H1 (cell line): Measurements from ENCODE around the gene MYOCD. TPM values are rescaled to one million over a fixed set of nuclear protein-coding genes. Genes with fewer than 3 reads are reported as not detected.

Source experiments
- CTCF ChIA-PET: fragments of 300-600 bp; sonication (Branson Sonifier 250); formaldehyde crosslinking; loops from one replicate; lab custom pipeline; 2021; ENCODE audit not compliant: partially characterized antibody; lab: Charles Lee
- POLR2A ChIA-PET: fragments of 300-600 bp; sonication (Branson Sonifier 250); formaldehyde crosslinking; loops from one replicate; lab custom pipeline; 2021; ENCODE audit warnings: inconsistent platforms; ENCODE audit not compliant: partially characterized antibody; lab: Charles Lee
- DNase-seq, 2 experiments: peaks; one replicate each; pipeline versions ENCODE4 v3.0.0 to v3.0.0-alpha.2; 2010 to 2022; ENCODE audit warnings: low spot score in 2 of 2, low read depth in 1 of 2, mixed read lengths in 1 of 2
- FAIRE-seq: peaks from 2 replicates; lab custom pipeline; 2011; peaks lifted over from hg19 to GRCh38; lab: Jason Lieb, UNC
- H2AFZ ChIP-seq: 2 replicates; pipeline ENCODE4 v1.8.1; 2012; ENCODE audit warnings: low read length, inconsistent platforms
- H2AK5ac ChIP-seq: 2 replicates; pipeline ENCODE4 v1.6.1; 2013; ENCODE audit warnings: low read depth, low read length
- H2BK120ac ChIP-seq: replicated peaks from 2 replicates; pipeline ENCODE3; 2013; ENCODE audit warnings: low read depth, low read length, inconsistent platforms
- H2BK12ac ChIP-seq: 2 replicates; pipeline ENCODE4 v1.6.1; 2013; ENCODE audit warnings: low read depth, low read length
- H2BK15ac ChIP-seq: 2 replicates; pipeline ENCODE4 v1.6.1; 2013; ENCODE audit warnings: low read length
- H2BK20ac ChIP-seq: 2 replicates; pipeline ENCODE4 v1.6.1; 2013; ENCODE audit warnings: low read length
- H2BK5ac ChIP-seq: 2 replicates; pipeline ENCODE4 v1.6.1; 2013; ENCODE audit warnings: low read depth, low read length
- H3K14ac ChIP-seq: 2 replicates; pipeline ENCODE4 v1.6.1; 2013; ENCODE audit warnings: inconsistent platforms; ENCODE audit not compliant: insufficient read length
- H3K18ac ChIP-seq: 2 replicates; pipeline ENCODE4 v1.6.1; 2013; ENCODE audit warnings: low read length; ENCODE audit errors: extremely low read depth
- H3K23ac ChIP-seq: 2 replicates; pipeline ENCODE4 v1.6.1; 2013; ENCODE audit warnings: inconsistent platforms; ENCODE audit not compliant: insufficient read length
- H3K23me2 ChIP-seq: 2 replicates; pipeline ENCODE4 v1.6.1; 2013; ENCODE audit warnings: low read depth, low read length
- H3K27ac ChIP-seq: 2 replicates; pipeline ENCODE4 v1.6.1; 2011; ENCODE audit warnings: low read depth, low read length, inconsistent platforms
- H3K27me3 ChIP-seq, 4 experiments: replicated peaks in 1 of 4; 1 replicate in 1 of 4; 2 replicates in 3 of 4; pipeline versions ENCODE4 v1.6.1 to v1.8.1; 2011 to 2013; ENCODE audit warnings: low read length in 3 of 4, mild to moderate bottlenecking in 3 of 4, inconsistent platforms in 2 of 4, mixed read lengths in 2 of 4, moderate library complexity in 1 of 4; ENCODE audit not compliant: control insufficient read depth in 3 of 4, insufficient read depth in 3 of 4; ENCODE audit errors: extremely low read depth in 1 of 4
- H3K36me3 ChIP-seq, 4 experiments: 2 replicates each; pipeline versions ENCODE4 v1.6.1 to v1.8.1; 2011 to 2013; ENCODE audit warnings: mild to moderate bottlenecking in 4 of 4, low read length in 3 of 4, moderate library complexity in 2 of 4, control low read depth in 1 of 4, inconsistent platforms in 1 of 4; ENCODE audit not compliant: insufficient read depth in 4 of 4, control insufficient read depth in 2 of 4
- H3K4ac ChIP-seq: replicated peaks from 2 replicates; pipeline ENCODE3; 2013; ENCODE audit warnings: low read length, low read depth, mixed read lengths, inconsistent platforms; ENCODE audit not compliant: insufficient read length
- H3K4me1 ChIP-seq, 4 experiments: replicated peaks in 1 of 4; 1 replicate in 1 of 4; 2 replicates in 3 of 4; pipeline versions ENCODE4 v1.6.1 to v1.8.1; 2011 to 2013; ENCODE audit warnings: low read length in 3 of 4, inconsistent platforms in 2 of 4, mixed read lengths in 1 of 4; ENCODE audit not compliant: insufficient read depth in 4 of 4, control insufficient read depth in 3 of 4
- H3K4me2 ChIP-seq, 2 experiments: 2 replicates each; pipeline versions ENCODE4 v1.6.1 to v1.8.1; 2011 to 2013; ENCODE audit warnings: low read depth in 2 of 2, low read length in 2 of 2, control low read depth in 1 of 2, inconsistent platforms in 1 of 2, mild to moderate bottlenecking in 1 of 2; ENCODE audit not compliant: insufficient read depth in 1 of 2
- H3K4me3 ChIP-seq, 4 experiments: fragments of 200-600, 300-600 bp in 1 of 4; sonication (generic), shearing (Covaris generic), sonication (Bioruptor Twin) in 1 of 4; 2 replicates each; pipeline versions ENCODE4 v1.5.1 to v1.8.1; 2011 to 2016; ENCODE audit warnings: low read length in 4 of 4, low read depth in 3 of 4, control low read depth in 2 of 4, inconsistent platforms in 2 of 4, mild to moderate bottlenecking in 2 of 4, mixed read lengths in 1 of 4, moderate library complexity in 1 of 4; ENCODE audit not compliant: insufficient read depth in 2 of 4; ENCODE audit errors: extremely low read depth in 1 of 4
- H3K56ac ChIP-seq: replicated peaks from 2 replicates; pipeline ENCODE3; 2013; ENCODE audit warnings: low read depth, mild to moderate bottlenecking, mixed read lengths, low read length, inconsistent platforms; ENCODE audit not compliant: insufficient read length
- H3K79me1 ChIP-seq: 2 replicates; pipeline ENCODE4 v1.6.1; 2013; ENCODE audit warnings: low read depth, low read length, control low read depth
- H3K79me2 ChIP-seq, 2 experiments: 2 replicates each; pipeline versions ENCODE4 v1.6.1 to v1.8.1; 2012 to 2013; ENCODE audit warnings: low read length in 2 of 2, mild to moderate bottlenecking in 2 of 2, inconsistent platforms in 1 of 2; ENCODE audit not compliant: insufficient read depth in 2 of 2, control insufficient read depth in 1 of 2
- H3K9ac ChIP-seq, 4 experiments: replicated peaks in 1 of 4; 1 replicate in 1 of 4; 2 replicates in 3 of 4; pipeline versions ENCODE4 v1.6.1 to v1.8.1; 2011 to 2013; ENCODE audit warnings: low read depth in 3 of 4, low read length in 3 of 4, control low read depth in 2 of 4, mild to moderate bottlenecking in 2 of 4, moderate library complexity in 2 of 4, inconsistent platforms in 1 of 4; ENCODE audit errors: extremely low read depth in 1 of 4
- H3K9me3 ChIP-seq, 2 experiments: 2 replicates each; pipeline versions ENCODE4 v1.6.1 to v1.8.1; 2012 to 2013; ENCODE audit warnings: mild to moderate bottlenecking in 2 of 2, moderate library complexity in 2 of 2, control low read depth in 1 of 2, inconsistent platforms in 1 of 2, low read depth in 1 of 2, low read length in 1 of 2, mixed read lengths in 1 of 2; ENCODE audit not compliant: insufficient read depth in 2 of 2
- H4K20me1 ChIP-seq, 2 experiments: replicated peaks in 1 of 2; 2 replicates each; pipeline versions ENCODE3 to v1.8.1; 2011 to 2013; ENCODE audit warnings: inconsistent platforms in 2 of 2, low read length in 2 of 2, mild to moderate bottlenecking in 1 of 2; ENCODE audit not compliant: insufficient read depth in 2 of 2, control insufficient read depth in 1 of 2
- H4K5ac ChIP-seq: 2 replicates; pipeline ENCODE4 v1.6.1; 2013; ENCODE audit warnings: low read length, low read depth, mixed read lengths, inconsistent platforms; ENCODE audit not compliant: insufficient read length
- H4K8ac ChIP-seq: 2 replicates; pipeline ENCODE4 v1.8.0; 2013; ENCODE audit warnings: mild to moderate bottlenecking, moderate library complexity, low read length, inconsistent platforms; ENCODE audit not compliant: insufficient read depth; ENCODE audit errors: extremely low read depth
- H4K91ac ChIP-seq: replicated peaks from 2 replicates; pipeline ENCODE3; 2013; ENCODE audit warnings: low read length, mixed read lengths, inconsistent platforms; ENCODE audit not compliant: insufficient read length
- CHD1 ChIP-seq: IDR thresholded peaks from 2 replicates; pipeline ENCODE4 v1.6.1; 2012; ENCODE audit warnings: low read depth, low read length, improper control_type of control experiment
- HDAC2 ChIP-seq, 2 experiments: fragments of 300-600 bp in 1 of 2; sonication (generic) in 1 of 2; IDR thresholded peaks; 2 replicates each; pipeline ENCODE4 v1.6.1; 2011 to 2012; ENCODE audit warnings: low read depth in 2 of 2, low read length in 2 of 2, mild to moderate bottlenecking in 2 of 2, moderate library complexity in 2 of 2, borderline replicate concordance in 1 of 2, inconsistent platforms in 1 of 2
- HDAC6 ChIP-seq: IDR thresholded peaks from one replicate; pipeline ENCODE4 v1.7.1; 2012; ENCODE audit warnings: low read depth, mild to moderate bottlenecking, inconsistent platforms, low read length, moderate library complexity
- KDM1A ChIP-seq: fragments of 200-600, 300-600 bp; sonication (generic); IDR thresholded peaks from 2 replicates; pipeline ENCODE4 v1.7.1; 2016; ENCODE audit warnings: mild to moderate bottlenecking, low read length, borderline replicate concordance
- KDM4A ChIP-seq: IDR thresholded peaks from one replicate; pipeline ENCODE4 v1.7.1; 2012; ENCODE audit warnings: low read depth, mild to moderate bottlenecking, moderate library complexity, low read length, inconsistent platforms; ENCODE audit not compliant: severe bottlenecking
- PHF8 ChIP-seq: fragments of 200-600 bp; sonication (generic); conservative IDR thresholded peaks from 2 replicates; pipeline ENCODE4 v1.7.1; 2012; ENCODE audit warnings: low read depth, mild to moderate bottlenecking, inconsistent platforms, low read length, moderate library complexity
- RAD21 ChIP-seq, 2 experiments: IDR thresholded peaks in 1 of 2; conservative IDR thresholded peaks in 1 of 2; 2 replicates each; pipeline ENCODE4 v1.6.1; 2011; ENCODE audit warnings: low read depth in 2 of 2, low read length in 2 of 2, improper control_type of control experiment in 1 of 2, inconsistent platforms in 1 of 2, mild to moderate bottlenecking in 1 of 2, moderate library complexity in 1 of 2
- RXRA ChIP-seq: IDR thresholded peaks from 2 replicates; pipeline ENCODE4 v1.6.1; 2011; ENCODE audit warnings: low read depth, mild to moderate bottlenecking, low read length, moderate library complexity; ENCODE audit not compliant: insufficient read depth
- SP2 ChIP-seq: IDR thresholded peaks from 2 replicates; pipeline ENCODE4 v1.6.1; 2012; ENCODE audit warnings: mild to moderate bottlenecking, low read length, inconsistent platforms
- WGBS, 2 experiments: shearing (Covaris generic) in 1 of 2; methylation state at CpG; one replicate each; pipeline versions ENCODE4 v1.1.6 to v1.1.7; 2013 to 2015; ENCODE audit warnings: low lambda C conversion rate in 2 of 2, mixed read lengths in 2 of 2, inconsistent platforms in 1 of 2, low coverage in 1 of 2, missing lambda C conversion rate in 1 of 2; ENCODE audit not compliant: insufficient replicate concordance in 2 of 2, insufficient coverage in 1 of 2, insufficient read length in 1 of 2; ENCODE audit errors: extremely low coverage in 1 of 2, missing lambda C conversion rate in 1 of 2; 5-methylcytosine and 5-hydroxymethylcytosine counted together
- polyA plus RNA-seq, 7 experiments: library from polyadenylated mRNA; depleted of rRNA in 3 of 7; stranded (reverse) in 5 of 7; unstranded in 2 of 7; fragments of >200 nt in 5 of 7; fragments of 200-250 nt in 2 of 7; gene quantifications; 1 replicate in 5 of 7; 2 replicates in 1 of 7; 4 replicates in 1 of 7; pipeline versions ENCODE4 v1.2.1 to v1.2.3, GENCODE V29; 2011 to 2013; ENCODE audit warnings: missing spikeins in 2 of 7, mixed read lengths in 2 of 7
- total RNA-seq: library from RNA; stranded (reverse); fragmentation: NEBNext Ultra II Directional; extraction: Animal tissue kit (Norgen Biotek cat#: 25700); gene quantifications from 2 replicates; pipeline ENCODE4 v1.2.1, GENCODE V29; 2021
- TF ChIP-seq, protein P1 (sequence below): IDR thresholded peaks from 2 replicates; pipeline ENCODE4 v1.6.1; 2012; ENCODE audit warnings: inconsistent platforms
- TF ChIP-seq, protein P2 (sequence below): IDR thresholded peaks from 2 replicates; pipeline ENCODE4 v1.6.1; 2012; ENCODE audit warnings: low read length, inconsistent platforms

MYOCD gene
- total and polyA plus RNA-seq, 2 of the 8 experiments (the other 6 are each of a cell fraction or from before 2014, with no cell fraction given): 0.30 to 4.9 TPM

DNA sequence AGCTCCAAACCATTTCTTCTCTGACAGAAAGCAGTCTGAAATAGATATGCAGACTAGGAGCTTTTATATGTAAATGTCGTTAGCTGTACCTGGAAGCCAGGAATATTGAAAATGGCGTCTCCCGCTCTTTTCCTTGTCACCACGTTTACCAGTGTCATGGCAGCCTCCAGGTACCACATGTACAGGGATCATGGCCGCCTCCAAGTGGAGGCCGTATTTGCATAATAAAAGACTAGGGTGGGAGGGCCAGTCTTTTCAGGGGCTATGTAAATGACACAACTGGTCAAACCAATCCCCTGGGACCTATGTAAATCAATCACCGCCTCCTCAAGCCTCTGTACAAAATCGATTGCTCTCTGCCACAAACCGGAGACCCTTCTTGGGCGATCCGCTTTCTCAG, 54.3 kb downstream of the MYOCD start:
- Histone ChIP-seq H3K79me2 (no peaks in the 10 kb centered on the region), H2BK120ac (no peak overlapping the region), H2BK20ac (no peak overlapping the region), H2BK12ac (no peak overlapping the region), H3K9ac (no peak overlapping the region), H4K20me1 (no peaks in the 10 kb centered on the region), H3K36me3 (no peaks in the 10 kb centered on the region), H2AK5ac (no peak overlapping the region), H3K4me2 (no peak overlapping the region), H3K23me2 (no peaks in the 10 kb centered on the region), H3K79me1 (no peaks in the 10 kb centered on the region), H2BK15ac (no peak overlapping the region), H3K4me3 (no peak overlapping the region), H3K27ac (no peak overlapping the region), H3K56ac (no peak overlapping the region), H4K91ac (no peak overlapping the region), H3K4me1 (peaks cover 0 to 3% (median 0%) of the 10 kb centered on the region in 4 experiments; a peak in 2 of 7 replicates), H3K9me3 (no peaks in the 10 kb centered on the region), H2BK5ac (no peak overlapping the region), H4K8ac (no peak overlapping the region), H3K14ac (no peak overlapping the region), H3K27me3 (no peaks in the 10 kb centered on the region), H3K18ac (no peak overlapping the region), H4K5ac (no peak overlapping the region), H3K23ac (no peak overlapping the region), H3K4ac (no peak overlapping the region), H2AFZ (no peak overlapping the region)
- DNase-seq (no peak), FAIRE-seq (peak; percentile 55)
- ChIA-PET POLR2A (no interaction called here), CTCF (interaction anchor here (0.6 to 1.8 kb wide), 4 partner anchors 22 to 421 kb away, joined by 3 to 7 read pairs (median 4); no protein-coding TSS in a partner anchor)
- WGBS, 2 experiments: 91% methylated on average over 11 of the region's 11 CpGs; no CpG with 5 or more reads in 1 of the 2 experiments
- TF ChIP-seq, protein P1, sequence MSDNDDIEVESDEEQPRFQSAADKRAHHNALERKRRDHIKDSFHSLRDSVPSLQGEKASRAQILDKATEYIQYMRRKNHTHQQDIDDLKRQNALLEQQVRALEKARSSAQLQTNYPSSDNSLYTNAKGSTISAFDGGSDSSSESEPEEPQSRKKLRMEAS: peak; percentile 93
- no peak for TF ChIP-seq SP2
- no peak for TF ChIP-seq RAD21 (IDR thresholded peaks at IDR 0.05 in 1 of 2, conservative IDR thresholded peaks at IDR 0.05 in 1 of 2; ENCODE audit: low read depth in 2 of 2, low read length in 2 of 2)
- TF ChIP-seq CHD1: no peak
- TF ChIP-seq, protein P2, sequence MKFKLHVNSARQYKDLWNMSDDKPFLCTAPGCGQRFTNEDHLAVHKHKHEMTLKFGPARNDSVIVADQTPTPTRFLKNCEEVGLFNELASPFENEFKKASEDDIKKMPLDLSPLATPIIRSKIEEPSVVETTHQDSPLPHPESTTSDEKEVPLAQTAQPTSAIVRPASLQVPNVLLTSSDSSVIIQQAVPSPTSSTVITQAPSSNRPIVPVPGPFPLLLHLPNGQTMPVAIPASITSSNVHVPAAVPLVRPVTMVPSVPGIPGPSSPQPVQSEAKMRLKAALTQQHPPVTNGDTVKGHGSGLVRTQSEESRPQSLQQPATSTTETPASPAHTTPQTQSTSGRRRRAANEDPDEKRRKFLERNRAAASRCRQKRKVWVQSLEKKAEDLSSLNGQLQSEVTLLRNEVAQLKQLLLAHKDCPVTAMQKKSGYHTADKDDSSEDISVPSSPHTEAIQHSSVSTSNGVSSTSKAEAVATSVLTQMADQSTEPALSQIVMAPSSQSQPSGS: no peak
- TF ChIP-seq PHF8: no peak
- TF ChIP-seq KDM4A: no peak
- no peak for TF ChIP-seq RXRA
- no peak for TF ChIP-seq KDM1A
- TF ChIP-seq HDAC2 (IDR thresholded peaks at IDR 0.05; ENCODE audit: borderline replicate concordance in 1 of 2, low read depth in 2 of 2, low read length in 2 of 2): no peak
- no peak for TF ChIP-seq HDAC6
